Upper lobe of left lung (tissue), 6 donors: ENCODE measurements around the gene TRMT1. TPM values are rescaled to one million over a fixed set of nuclear protein-coding genes. Genes with fewer than 3 reads are reported as not detected.
A peak's percentile ranks its signal among the peaks of the same experiment; 100 is the strongest.
"Not testable (repeated sequence)": the region's sequence is repeated elsewhere in the genome, so short reads cannot be mapped to it uniquely, and the experiment has no call there.

Experiments used
- ATAC-seq, 2 donors: fragments of 200-7000 bp; cut with Tn5 transposase; one replicate each; pipeline ENCODE4 v1.9.1; 2022; ENCODE audit warnings: mild to moderate bottlenecking in 2 of 2, moderate library complexity in 2 of 2; ENCODE audit not compliant: low FRiP score in 2 of 2
- DNase-seq, 2 donors: peaks; one replicate each; pipeline ENCODE4 v3.0.0-alpha.2; 2019 to 2020
- H3K27ac ChIP-seq, 4 donors: fragments of 200-600 bp; sonication (generic); one replicate each; pipeline ENCODE4 v1.5.1; 2016 to 2019
- H3K27me3 ChIP-seq, 4 donors: fragments of 200-600 bp; sonication (generic); one replicate each; pipeline ENCODE4 v1.5.1; 2017 to 2019
- H3K36me3 ChIP-seq, 4 donors: fragments of 200-600 bp; sonication (generic); one replicate each; pipeline ENCODE4 v1.5.1; 2016 to 2019
- H3K4me1 ChIP-seq, 4 donors: fragments of 200-600 bp; sonication (generic); one replicate each; pipeline ENCODE4 v1.5.1; 2018 to 2019
- H3K4me3 ChIP-seq, 4 donors: fragments of 200-600 bp; sonication (generic); one replicate each; pipeline ENCODE4 v1.5.1; 2017 to 2019; ENCODE audit warnings: mild to moderate bottlenecking in 2 of 4, moderate library complexity in 1 of 4
- H3K9me3 ChIP-seq, 4 donors: fragments of 200-600 bp; sonication (generic); one replicate each; pipeline ENCODE4 v1.5.1; 2018 to 2019
- CTCF ChIP-seq, 6 experiments: fragments of 450-650 bp in 4 of 6; fragments of 200-600 bp in 2 of 6; sonication (generic) in 2 of 6; IDR thresholded peaks; one replicate each; pipeline ENCODE4 v1.5.1; 2016 to 2019; ENCODE audit warnings: antibody characterized with exemption in 6 of 6
- EP300 ChIP-seq, 4 donors: sonication (generic); formaldehyde crosslinking; IDR thresholded peaks; one replicate each; pipeline ENCODE4 v1.5.1; 2017; ENCODE audit warnings: antibody characterized with exemption in 4 of 4, control low read depth in 2 of 4
- POLR2A ChIP-seq, 4 donors: fragments of 450-650 bp; IDR thresholded peaks; one replicate each; pipeline ENCODE4 v1.5.1; 2016 to 2017; ENCODE audit warnings: antibody characterized with exemption in 4 of 4, mild to moderate bottlenecking in 2 of 4
- POLR2AphosphoS5 ChIP-seq, 2 donors: sonication (generic); formaldehyde crosslinking; IDR thresholded peaks; one replicate each; pipeline ENCODE4 v1.5.1; 2017; ENCODE audit warnings: antibody characterized with exemption in 2 of 2
- WGBS, 2 donors: methylation state at CpG; one replicate each; pipeline ENCODE4 v1.1.5; 2017 to 2018; 5-methylcytosine and 5-hydroxymethylcytosine counted together
- total RNA-seq, 6 donors: library from RNA; depleted of rRNA in 4 of 6; stranded (reverse); fragments of >200 nt in 4 of 6; gene quantifications; one replicate each; pipeline versions ENCODE4 v1.1.0 to v1.2.1, GENCODE V29; 2016 to 2021
- donor health status: DM: no; HTN: no; CAD: no; lungs with moderate emphysema.
- donor health status: DM: no; HTN: yes; CAD: no; lungs with severe emphysema.

TRMT1 gene
- total RNA-seq, 6 donors from 2014 or later, result 27.2 to 92.2 (median 33.1) TPM

- WGBS, 2 donors, result 0 to 1% methylated on average over 15 to 47 of the region's 51 CpGs
- Histone ChIP-seq H3K4me3 (peak within 1 kb of the TSS; percentile 79 to 99 (median 88)), H3K27me3 (no peaks in the 10 kb centered on the region), H3K9me3 (no peaks in the 10 kb centered on the region), H3K36me3 (peaks cover 0 to 12% (median 3%) of the 10 kb centered on the region in 4 donors), H3K27ac (peak within 1 kb of the TSS; percentile 98 to 100 (median 99)), H3K4me1 (peaks cover 10 to 41% (median 23%) of the 10 kb centered on the region in 4 donors)
- ATAC-seq (peak; percentile 79 to 90), DNase-seq (peak; percentile 96 to 97)
- peak; percentile 39 to 87 (median 72) for TF ChIP-seq CTCF (IDR thresholded peaks at IDR 0.05)
- peak in 1 of 4 donors; percentile 73 for TF ChIP-seq EP300 (IDR thresholded peaks at IDR 0.05)
- peak; percentile 97 to 98 for TF ChIP-seq POLR2AphosphoS5 (IDR thresholded peaks at IDR 0.05)
- TF ChIP-seq POLR2A (IDR thresholded peaks at IDR 0.05), result peak in 3 of 4 donors; percentile 64 to 90 (median 75)
Observed at GRCh38 chr19:13150187-13150930, 33.8 kb upstream of the TRMT1 start, which contains the start of the genes IER2 and STX10. Gene IER2 (plus strand): TSS chr19:13150411. CDS start chr19:13153187, 2,776 bp downstream. Gene STX10 (minus strand): TSS chr19:13150375. CDS start chr19:13150173, 202 bp downstream.

- H3K4me3 ChIP-seq, result peak overlapping the region; percentile 79 to 99 (median 88)
- H3K27ac ChIP-seq, result peak overlapping the region; percentile 98 to 100 (median 99)
- peaks cover 2 to 19% (median 9%) of the 10 kb centered on the region in 4 donors for H3K36me3 ChIP-seq
- peak; percentile 75 to 92 for DNase-seq
- peak in 1 of 2 donors; percentile 0 for ATAC-seq
- 0% methylated on average over 2 of the region's 46 CpGs; no CpG with 5 or more reads in 1 of the 2 donors for WGBS, 2 donors
- TF ChIP-seq POLR2AphosphoS5 (IDR thresholded peaks at IDR 0.05) (no peak), CTCF (IDR thresholded peaks at IDR 0.05) (no peak), EP300 (IDR thresholded peaks at IDR 0.05) (no peak), POLR2A (IDR thresholded peaks at IDR 0.05) (peak in 1 of 4 donors; percentile 43)
- H3K9me3 ChIP-seq, result no peaks in the 10 kb centered on the region
- peaks cover 10 to 35% (median 19%) of the 10 kb centered on the region in 4 donors for H3K4me1 ChIP-seq
- no peaks in the 10 kb centered on the region for H3K27me3 ChIP-seq
Observed at GRCh38 chr19:13149628-13150186, 33.2 kb upstream of the TRMT1 start.

- ATAC-seq, H3K9me3 ChIP-seq, H3K27me3 ChIP-seq, DNase-seq: not testable (repeated sequence)
- Histone ChIP-seq H3K27ac (peak overlapping the region; percentile 98 to 100 (median 99)), H3K4me1 (peaks cover 10 to 33% (median 19%) of the 10 kb centered on the region in 4 donors), H3K36me3 (peaks cover 2 to 20% (median 14%) of the 10 kb centered on the region in 4 donors), H3K4me3 (peak overlapping the region; percentile 79 to 99 (median 88))
- 23 to 24% methylated on average over 17 of the region's 17 CpGs for WGBS, 2 donors
- TF ChIP-seq POLR2AphosphoS5 (IDR thresholded peaks at IDR 0.05), result peak in 1 of 2 donors; percentile 5
Observed at GRCh38 chr19:13149173-13149627, 32.7 kb upstream of the TRMT1 start.

- no peaks in the 10 kb centered on the region for H3K27me3 ChIP-seq
- 71 to 80% methylated on average over 15 to 16 of the region's 16 CpGs for WGBS, 2 donors
- ATAC-seq, result no peak
- peak in 1 of 2 donors; percentile 67 for DNase-seq
- no peak overlapping the region for H3K4me3 ChIP-seq
- H3K9me3 ChIP-seq, result no peaks in the 10 kb centered on the region
- H3K27ac ChIP-seq, result peak overlapping the region; percentile 30 to 100 (median 65)
- peaks cover 2 to 21% (median 20%) of the 10 kb centered on the region in 4 donors for H3K36me3 ChIP-seq
- TF ChIP-seq POLR2AphosphoS5 (IDR thresholded peaks at IDR 0.05) (peak; percentile 36 to 42), EP300 (IDR thresholded peaks at IDR 0.05) (no peak)
- peaks cover 10 to 41% (median 21%) of the 10 kb centered on the region in 4 donors for H3K4me1 ChIP-seq
Observed at GRCh38 chr19:13146763-13147563, 30.4 kb upstream of the TRMT1 start.

- DNase-seq (no peak), ATAC-seq (no peak)
- Histone ChIP-seq H3K27ac (peak overlapping the region in 1 of 4 donors; percentile 7), H3K36me3 (peaks cover 13 to 72% (median 57%) of the 10 kb centered on the region in 4 donors), H3K4me3 (no peak overlapping the region), H3K9me3 (no peaks in the 10 kb centered on the region), H3K4me1 (peaks cover 3 to 22% (median 17%) of the 10 kb centered on the region in 4 donors), H3K27me3 (no peaks in the 10 kb centered on the region)
- no peak for TF ChIP-seq CTCF (IDR thresholded peaks at IDR 0.05)
- TF ChIP-seq POLR2AphosphoS5 (IDR thresholded peaks at IDR 0.05), result no peak
- no peak for TF ChIP-seq POLR2A (IDR thresholded peaks at IDR 0.05)
- TF ChIP-seq EP300 (IDR thresholded peaks at IDR 0.05), result no peak
- WGBS, 2 donors, result 67 to 78% methylated on average over 3 to 11 of the region's 11 CpGs
Observed at GRCh38 chr19:13139633-13140311, 23.2 kb upstream of the TRMT1 start.
